Upper lobe of right lung (tissue), 1 donor: ENCODE results near the gene NELL2. TPM values are rescaled to one million over a fixed set of nuclear protein-coding genes. Genes with fewer than 3 reads are reported as not detected.
"Not testable (repeated sequence)": the region's sequence is repeated elsewhere in the genome, so short reads cannot be mapped to it uniquely, and the experiment has no call there.

Experiments
- ATAC-seq: fragments of 200-7000 bp; cut with Tn5 transposase; one replicate; pipeline ENCODE4 v1.9.1; 2020; ENCODE audit warnings: mild to moderate bottlenecking, moderate library complexity
- DNase-seq: peaks from one replicate; pipeline ENCODE4 v3.0.0-alpha.2; 2020
- H3K27ac ChIP-seq: fragments of 200-600 bp; one replicate; pipeline ENCODE4 v1.8.0; 2022
- H3K27me3 ChIP-seq: fragments of 200-600 bp; one replicate; pipeline ENCODE4 v1.8.0; 2022; ENCODE audit warnings: mild to moderate bottlenecking
- H3K36me3 ChIP-seq: fragments of 200-600 bp; one replicate; pipeline ENCODE4 v1.8.0; 2022
- H3K4me1 ChIP-seq: fragments of 200-600 bp; one replicate; pipeline ENCODE4 v1.8.0; 2022
- H3K4me3 ChIP-seq: fragments of 200-600 bp; one replicate; pipeline ENCODE4 v1.8.0; 2022; ENCODE audit warnings: mild to moderate bottlenecking
- H3K9me3 ChIP-seq: fragments of 200-600 bp; one replicate; pipeline ENCODE4 v1.8.0; 2022
- CTCF ChIP-seq: fragments of 200-600 bp; IDR thresholded peaks from one replicate; pipeline ENCODE4 v1.8.0; 2022; ENCODE audit warnings: antibody characterized with exemption
- intact Hi-C: fragments of 100-400 bp; cut with DNase I; formaldehyde crosslinking; loops from one replicate; pipeline ENCODE4 v1.11.0; 2022
- total RNA-seq: library from RNA; stranded (reverse); fragmentation: NEBNext Ultra II Directional; extraction: Animal tissue kit (Norgen Biotek cat#: 25700); gene quantifications from one replicate; pipeline ENCODE4 v1.2.1, GENCODE V29; 2021
- donor health status: DM: no; HTN: yes; CAD: no; lungs with severe emphysema.

NELL2 gene
- total RNA-seq, 1 donor from 2014 or later: 1.6 TPM

- Histone ChIP-seq H3K36me3 (no peaks in the 10 kb centered on the region), H3K27ac (no peak overlapping the region), H3K9me3 (no peaks in the 10 kb centered on the region), H3K4me1 (no peaks in the 10 kb centered on the region), H3K27me3 (no peaks in the 10 kb centered on the region), H3K4me3 (no peak overlapping the region)
- no peak for TF ChIP-seq CTCF
- intact Hi-C loops: no loop called here
- ATAC-seq (no peak), DNase-seq (no peak)
Observed at GRCh38 chr12:44837114-44837755, 38.9 kb downstream of the NELL2 start.

- no peak for DNase-seq
- no peaks in the 10 kb centered on the region for H3K4me1 ChIP-seq
- no peaks in the 10 kb centered on the region for H3K9me3 ChIP-seq
- intact Hi-C loops: no loop called here
- H3K4me3 ChIP-seq: no peak overlapping the region
- no peaks in the 10 kb centered on the region for H3K27me3 ChIP-seq
- H3K36me3 ChIP-seq: no peaks in the 10 kb centered on the region
- no peak overlapping the region for H3K27ac ChIP-seq
- no peak for TF ChIP-seq CTCF
- ATAC-seq: no peak
Observed at GRCh38 chr12:44835641-44836379, 40.3 kb downstream of the NELL2 start.

GRCh38 chr12:44834996-44835395 is 41.1 kb downstream of the NELL2 start:
- intact Hi-C loops, DNase-seq, H3K27ac ChIP-seq, H3K36me3 ChIP-seq, H3K4me1 ChIP-seq, H3K4me3 ChIP-seq, H3K27me3 ChIP-seq, H3K9me3 ChIP-seq: not testable (repeated sequence)
- ATAC-seq: peak; percentile 31

GRCh38 chr12:44833561-44833960 is 42.6 kb downstream of the NELL2 start:
- DNase-seq (no peak), ATAC-seq (no peak)
- Histone ChIP-seq H3K27ac (no peak overlapping the region), H3K27me3 (no peaks in the 10 kb centered on the region), H3K4me3 (no peak overlapping the region), H3K9me3 (no peaks in the 10 kb centered on the region), H3K4me1 (no peaks in the 10 kb centered on the region), H3K36me3 (no peaks in the 10 kb centered on the region)
- intact Hi-C loops: no loop called here
- no peak for TF ChIP-seq CTCF

- Histone ChIP-seq H3K27me3 (no peaks in the 10 kb centered on the region), H3K4me3 (no peak overlapping the region), H3K27ac (no peak overlapping the region), H3K9me3 (no peaks in the 10 kb centered on the region), H3K36me3 (no peaks in the 10 kb centered on the region), H3K4me1 (no peaks in the 10 kb centered on the region)
- DNase-seq (no peak), ATAC-seq (no peak)
- intact Hi-C loops: no loop called here
- no peak for TF ChIP-seq CTCF
Observed at GRCh38 chr12:44830566-44831055, 45.5 kb downstream of the NELL2 start.

- intact Hi-C loops: no loop called here
- Histone ChIP-seq H3K27me3 (no peaks in the 10 kb centered on the region), H3K4me3 (no peak overlapping the region), H3K4me1 (no peaks in the 10 kb centered on the region), H3K27ac (no peak overlapping the region), H3K36me3 (no peaks in the 10 kb centered on the region), H3K9me3 (no peaks in the 10 kb centered on the region)
- TF ChIP-seq CTCF: no peak
- ATAC-seq (no peak), DNase-seq (no peak)
Observed at GRCh38 chr12:44829045-44829444, 47.1 kb downstream of the NELL2 start.
